HEK293 (cell line): ENCODE data around the gene CTAGE9.
"Not testable (repeated sequence)": the region's sequence is repeated elsewhere in the genome, so short reads cannot be mapped to it uniquely, and the experiment has no call there.

Source experiments
- CTCF ChIA-PET: fragments of 350-600 bp; formaldehyde crosslinking; extraction: SDS; loops from one replicate; lab custom pipeline; 2021; ENCODE audit warnings: antibody characterized with exemption; lab: Yijun Ruan, JAX
- POLR2A ChIA-PET: fragments of 300-600 bp; formaldehyde crosslinking; extraction: SDS; loops from one replicate; lab custom pipeline; 2020; ENCODE audit warnings: antibody characterized with exemption, inconsistent platforms; lab: Yijun Ruan, JAX
- H3K27ac ChIP-seq: fragments of 200-500 bp; sonication (Bioruptor generic); 2 replicates; pipeline ENCODE4 v1.5.1; 2014; ENCODE audit warnings: low read depth, low read length, control low read depth, inconsistent platforms; ENCODE audit errors: extremely low read depth
- H3K36me3 ChIP-seq, 2 experiments: fragments of 200-500 bp in 1 of 2; sonication (Bioruptor generic) in 1 of 2; 1 replicate in 1 of 2; 2 replicates in 1 of 2; pipeline ENCODE4 v1.5.1; 2014 to 2017; ENCODE audit warnings: inconsistent platforms in 2 of 2, low read length in 2 of 2; ENCODE audit not compliant: control insufficient read depth in 2 of 2, insufficient read depth in 1 of 2
- H3K4me1 ChIP-seq: fragments of 200-500 bp; sonication (Bioruptor generic); 2 replicates; pipeline ENCODE4 v1.5.1; 2014; ENCODE audit warnings: mild to moderate bottlenecking, low read length, inconsistent platforms; ENCODE audit not compliant: control insufficient read depth, insufficient read depth
- H3K4me3 ChIP-seq: 2 replicates; pipeline ENCODE4 v1.5.1; 2011; ENCODE audit warnings: low read depth, mild to moderate bottlenecking, control low read depth, low read length, moderate library complexity
- H3K9me3 ChIP-seq: fragments of 200-500 bp; sonication (Bioruptor generic); 2 replicates; pipeline ENCODE4 v1.5.1; 2014; ENCODE audit warnings: low read depth, low read length, inconsistent platforms; ENCODE audit not compliant: control insufficient read depth, insufficient read depth
- GLIS1 ChIP-seq: fragments of 450-650 bp; formaldehyde crosslinking; IDR thresholded peaks from 2 replicates; pipeline ENCODE4 v1.5.1; 2016; ENCODE audit warnings: missing biosample characterization, missing genetic modification characterization
- HIC1 ChIP-seq: fragments of 450-650 bp; formaldehyde crosslinking; IDR thresholded peaks from 2 replicates; pipeline ENCODE4 v1.5.1; 2016; ENCODE audit warnings: missing biosample characterization, missing genetic modification characterization
- HOXA7 ChIP-seq: sonication (generic); formaldehyde crosslinking; IDR thresholded peaks from 2 replicates; pipeline ENCODE4 v1.8.1; 2022; ENCODE audit warnings: missing genetic modification reagents, borderline replicate concordance
- IKZF3 ChIP-seq: fragments of 450-650 bp; IDR thresholded peaks from 2 replicates; pipeline ENCODE4 v1.5.0; 2018; ENCODE audit warnings: missing biosample characterization, mild to moderate bottlenecking, missing genetic modification characterization, moderate library complexity
- KLF1 ChIP-seq: fragments of 450-650 bp; formaldehyde crosslinking; IDR thresholded peaks from 2 replicates; pipeline ENCODE4 v1.5.1; 2016; ENCODE audit warnings: missing biosample characterization, missing genetic modification characterization
- KLF9 ChIP-seq: fragments of 450-650 bp; formaldehyde crosslinking; IDR thresholded peaks from 2 replicates; pipeline ENCODE4 v1.5.1; 2016; ENCODE audit warnings: missing biosample characterization, missing genetic modification characterization, low read depth
- SCRT1 ChIP-seq: fragments of 450-650 bp; formaldehyde crosslinking; IDR thresholded peaks from 2 replicates; pipeline ENCODE4 v1.5.1; 2016; ENCODE audit warnings: missing biosample characterization, missing genetic modification characterization, borderline replicate concordance
- ZBTB7A ChIP-seq: fragments of 450-650 bp; formaldehyde crosslinking; IDR thresholded peaks from 2 replicates; pipeline ENCODE4 v1.5.1; 2016; ENCODE audit warnings: low read depth, missing biosample characterization, missing genetic modification characterization
- ZFP41 ChIP-seq: fragments of 450-650 bp; formaldehyde crosslinking; IDR thresholded peaks from 2 replicates; pipeline ENCODE4 v1.5.1; 2016; ENCODE audit warnings: missing biosample characterization, missing genetic modification characterization, borderline replicate concordance
- ZNF133 ChIP-seq: fragments of 450-650 bp; formaldehyde crosslinking; IDR thresholded peaks from 2 replicates; pipeline ENCODE4 v1.5.1; 2016; ENCODE audit warnings: missing biosample characterization, missing genetic modification characterization
- ZNF140 ChIP-seq: fragments of 450-650 bp; formaldehyde crosslinking; IDR thresholded peaks from 2 replicates; pipeline ENCODE4 v1.5.1; 2016; ENCODE audit warnings: missing biosample characterization, missing genetic modification characterization
- ZNF18 ChIP-seq: fragments of 450-650 bp; formaldehyde crosslinking; IDR thresholded peaks from 2 replicates; pipeline ENCODE4 v1.5.1; 2016; ENCODE audit warnings: missing biosample characterization, missing genetic modification characterization
- ZNF530 ChIP-seq: fragments of 450-650 bp; formaldehyde crosslinking; IDR thresholded peaks from 2 replicates; pipeline ENCODE4 v1.5.1; 2016; ENCODE audit warnings: low read depth, missing biosample characterization, missing genetic modification characterization
- ZNF549 ChIP-seq: fragments of 450-650 bp; IDR thresholded peaks from 2 replicates; pipeline ENCODE4 v1.5.1; 2018; ENCODE audit warnings: missing biosample characterization, missing genetic modification characterization, mild to moderate bottlenecking, inconsistent platforms, moderate library complexity
- ZNF623 ChIP-seq: fragments of 450-650 bp; formaldehyde crosslinking; IDR thresholded peaks from 2 replicates; pipeline ENCODE4 v1.5.1; 2016; ENCODE audit warnings: missing biosample characterization, missing genetic modification characterization
- ZNF660 ChIP-seq: fragments of 450-650 bp; IDR thresholded peaks from 2 replicates; pipeline ENCODE4 v1.5.1; 2018; ENCODE audit warnings: missing biosample characterization, mild to moderate bottlenecking, missing genetic modification characterization
- ZNF670 ChIP-seq: fragments of 450-650 bp; formaldehyde crosslinking; IDR thresholded peaks from 2 replicates; pipeline ENCODE4 v1.5.1; 2016; ENCODE audit warnings: missing biosample characterization, missing genetic modification characterization, low read depth
- ZNF747 ChIP-seq: fragments of 450-650 bp; formaldehyde crosslinking; IDR thresholded peaks from 2 replicates; pipeline ENCODE4 v1.5.1; 2016; ENCODE audit warnings: missing biosample characterization, missing genetic modification characterization
- ZNF785 ChIP-seq: fragments of 450-650 bp; formaldehyde crosslinking; IDR thresholded peaks from 2 replicates; pipeline ENCODE4 v1.5.1; 2016; ENCODE audit warnings: missing biosample characterization, missing genetic modification characterization
- ZSCAN4 ChIP-seq: fragments of 450-650 bp; formaldehyde crosslinking; IDR thresholded peaks from 2 replicates; pipeline ENCODE4 v1.5.1; 2017; ENCODE audit warnings: missing biosample characterization, missing genetic modification characterization

The CTAGE9 gene

GRCh38 chr6:131710917-131711316 lies at the start of gene CTAGE9:
Gene CTAGE9 (minus strand): TSS chr6:131711017. CDS start chr6:131711017, 0 bp downstream.
- H3K36me3 ChIP-seq, H3K4me1 ChIP-seq, CTCF ChIA-PET, H3K27ac ChIP-seq, H3K9me3 ChIP-seq, POLR2A ChIA-PET, H3K4me3 ChIP-seq: not testable (repeated sequence)

GRCh38 chr6:131758920-131759319 lies 48.1 kb upstream of the CTAGE9 start:
- TF ChIP-seq GLIS1 (tag by site-specific recombination): no peak
- TF ChIP-seq ZNF623 (tag by site-specific recombination): no peak
- TF ChIP-seq ZNF747 (tag by site-specific recombination): no peak
- no peak for TF ChIP-seq ZSCAN4 (tag by site-specific recombination)
- no peak for TF ChIP-seq ZNF785 (tag by site-specific recombination)
- no peak for TF ChIP-seq ZNF660 (tag by site-specific recombination)
- TF ChIP-seq HIC1 (tag by site-specific recombination): no peak
- TF ChIP-seq ZNF549 (tag by site-specific recombination): no peak
- no peak for TF ChIP-seq KLF1 (tag by site-specific recombination)
- TF ChIP-seq ZNF140 (tag by site-specific recombination): no peak
- TF ChIP-seq ZNF18 (tag by site-specific recombination): no peak
- TF ChIP-seq HOXA7: no peak
- no peak for TF ChIP-seq SCRT1 (tag by site-specific recombination)
- TF ChIP-seq IKZF3 (tag by site-specific recombination): no peak
- no peak for TF ChIP-seq ZNF133 (tag by site-specific recombination)
- no peak for TF ChIP-seq ZNF530 (tag by site-specific recombination)
- TF ChIP-seq ZBTB7A (tag by site-specific recombination): no peak
- no peak for TF ChIP-seq KLF9 (tag by site-specific recombination)
- TF ChIP-seq ZNF670 (tag by site-specific recombination): no peak
- TF ChIP-seq ZFP41 (tag by site-specific recombination): no peak
- H3K4me3 ChIP-seq: no peak overlapping the region
- ChIA-PET CTCF (no interaction called here), POLR2A (no interaction called here)
- no peaks in the 10 kb centered on the region for H3K9me3 ChIP-seq
- no peak overlapping the region for H3K27ac ChIP-seq
- H3K36me3 ChIP-seq: no peaks in the 10 kb centered on the region
- H3K4me1 ChIP-seq: peaks cover 9% of the 10 kb centered on the region; the same call in 1 of the 2 replicates
